HCT116 (cell line): Measurements from ENCODE around the gene PCDH15.

Source experiments
- CEBPB ChIP-seq: IDR thresholded peaks from 2 replicates; pipeline ENCODE4 v1.6.1; 2012; ENCODE audit warnings: low read depth
- CTCF ChIP-seq, 3 experiments: fragments of 200-600 bp in 1 of 3; sonication (generic) in 1 of 3; IDR thresholded peaks in 2 of 3; conservative IDR thresholded peaks in 1 of 3; 2 replicates each; pipeline ENCODE4 v1.5.1; 2012 to 2017; ENCODE audit warnings: low read depth in 2 of 3, low read length in 2 of 3, antibody characterized with exemption in 1 of 3, borderline replicate concordance in 1 of 3, control low read depth in 1 of 3, mild to moderate bottlenecking in 1 of 3, mixed read lengths in 1 of 3, mixed run types in 1 of 3, moderate library complexity in 1 of 3; ENCODE audit not compliant: insufficient read depth in 1 of 3
- EZH2 ChIP-seq: fragments of 200-600 bp; sonication (generic); IDR thresholded peaks from 2 replicates; pipeline ENCODE4 v1.6.1; 2017; ENCODE audit warnings: antibody characterized with exemption, mixed run types
- JUND ChIP-seq: IDR thresholded peaks from 2 replicates; pipeline ENCODE4 v1.6.1; 2012
- POLR2A ChIP-seq: IDR thresholded peaks from 2 replicates; pipeline ENCODE4 v1.7.0; 2011; ENCODE audit warnings: borderline replicate concordance; ENCODE audit not compliant: insufficient read depth, insufficient read length; ENCODE audit errors: extremely low read depth
- POLR2AphosphoS5 ChIP-seq: IDR thresholded peaks from 2 replicates; pipeline ENCODE4 v1.6.1; 2011; ENCODE audit warnings: mild to moderate bottlenecking, low read depth, low read length, moderate library complexity
- RAD21 ChIP-seq: IDR thresholded peaks from 2 replicates; pipeline ENCODE4 v1.6.1; 2012; ENCODE audit warnings: low read depth, mild to moderate bottlenecking
- REST ChIP-seq: IDR thresholded peaks from 2 replicates; pipeline ENCODE4 v1.6.1; 2012; ENCODE audit warnings: low read depth
- SIN3A ChIP-seq: IDR thresholded peaks from 2 replicates; pipeline ENCODE4 v1.6.1; 2012; ENCODE audit warnings: low read depth
- TCF7L2 ChIP-seq: IDR thresholded peaks from 2 replicates; pipeline ENCODE4 v1.7.0; 2011; ENCODE audit warnings: borderline replicate concordance, inconsistent platforms; ENCODE audit not compliant: insufficient read depth, insufficient read length; ENCODE audit errors: extremely low read depth
- ZFX ChIP-seq: fragments of 450-650 bp; IDR thresholded peaks from 2 replicates; pipeline ENCODE4 v1.6.1; 2017

- TF ChIP-seq CTCF (IDR thresholded peaks at IDR 0.05 in 2 of 3, conservative IDR thresholded peaks at IDR 0.05 in 1 of 3; ENCODE audit: borderline replicate concordance in 1 of 3, insufficient read depth in 1 of 3, low read depth in 2 of 3, low read length in 2 of 3) = no peak
- TF ChIP-seq POLR2A = no peak
- TF ChIP-seq SIN3A = no peak
- TF ChIP-seq EZH2 = no peak
- TF ChIP-seq TCF7L2 = no peak
- no peak for TF ChIP-seq RAD21
- TF ChIP-seq REST = no peak
- no peak for TF ChIP-seq JUND
- no peak for TF ChIP-seq POLR2AphosphoS5
- TF ChIP-seq ZFX = no peak
- TF ChIP-seq CEBPB = no peak
These were observed 135.9 kb downstream of the PCDH15 start for GRCh38 chr10:54665095-54665494.
